HepG2 (cell line): ENCODE data around the gene FAM20C.

Source experiments
- CTCF ChIP-seq: sonication (generic); formaldehyde crosslinking; IDR thresholded peaks from 2 replicates; pipeline ENCODE4 v1.5.0; 2020; ENCODE audit warnings: mild to moderate bottlenecking, missing genetic modification reagents, moderate library complexity
- FOSL2 ChIP-seq: sonication (generic); formaldehyde crosslinking; IDR thresholded peaks from 2 replicates; pipeline ENCODE4 v1.4.0; 2020; ENCODE audit warnings: missing genetic modification reagents
- JARID2 ChIP-seq: sonication (generic); formaldehyde crosslinking; IDR thresholded peaks from 2 replicates; pipeline ENCODE4 v1.8.1; 2023; ENCODE audit warnings: missing genetic modification reagents, inconsistent platforms; ENCODE audit not compliant: insufficient replicate concordance
- NCOA5 ChIP-seq: sonication (generic); formaldehyde crosslinking; IDR thresholded peaks from 2 replicates; pipeline ENCODE4 v1.4.0; 2020; ENCODE audit warnings: missing genetic modification reagents
- ZNF282 ChIP-seq: fragments of 450-650 bp; IDR thresholded peaks from 2 replicates; pipeline ENCODE4 v1.6.1; 2018; ENCODE audit not compliant: partially characterized antibody
- ZNF816 ChIP-seq: sonication (generic); formaldehyde crosslinking; IDR thresholded peaks from 2 replicates; pipeline ENCODE4 v1.8.0; 2022; ENCODE audit warnings: missing genetic modification reagents, mild to moderate bottlenecking, borderline replicate concordance
- TF ChIP-seq, protein P1 (sequence below): sonication (generic); formaldehyde crosslinking; IDR thresholded peaks from 2 replicates; pipeline ENCODE4 v1.9.0; 2022; ENCODE audit warnings: missing genetic modification reagents, mild to moderate bottlenecking, borderline replicate concordance

DNA sequence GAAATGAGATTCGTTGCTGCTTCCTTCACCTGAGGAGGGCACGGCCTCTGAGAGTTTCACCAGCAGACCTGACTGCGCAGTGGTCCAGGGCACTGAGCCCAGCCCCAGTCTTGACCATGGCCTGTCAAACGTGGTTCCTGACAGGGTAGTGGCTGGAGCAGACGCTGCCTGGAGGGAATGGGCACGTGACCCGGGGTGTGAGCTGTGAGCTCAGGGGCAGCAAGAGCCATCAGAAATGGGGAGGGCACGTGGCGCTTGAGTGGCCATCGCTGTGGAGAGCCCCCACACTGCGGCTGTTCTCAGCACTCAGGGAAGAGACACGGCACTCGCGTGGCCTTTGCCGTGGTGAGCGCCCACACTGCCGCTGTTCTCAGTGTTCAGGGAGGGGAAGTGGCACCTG is 12.0 kb downstream of the FAM20C start:
- TF ChIP-seq NCOA5 (CRISPR knock-in tag) (no peak), FOSL2 (no peak), ZNF282 (no peak), CTCF (CRISPR knock-in tag) (no peak), JARID2 (CRISPR knock-in tag) (no peak), ZNF816 (CRISPR knock-in tag) (no peak)
- TF ChIP-seq, protein P1, sequence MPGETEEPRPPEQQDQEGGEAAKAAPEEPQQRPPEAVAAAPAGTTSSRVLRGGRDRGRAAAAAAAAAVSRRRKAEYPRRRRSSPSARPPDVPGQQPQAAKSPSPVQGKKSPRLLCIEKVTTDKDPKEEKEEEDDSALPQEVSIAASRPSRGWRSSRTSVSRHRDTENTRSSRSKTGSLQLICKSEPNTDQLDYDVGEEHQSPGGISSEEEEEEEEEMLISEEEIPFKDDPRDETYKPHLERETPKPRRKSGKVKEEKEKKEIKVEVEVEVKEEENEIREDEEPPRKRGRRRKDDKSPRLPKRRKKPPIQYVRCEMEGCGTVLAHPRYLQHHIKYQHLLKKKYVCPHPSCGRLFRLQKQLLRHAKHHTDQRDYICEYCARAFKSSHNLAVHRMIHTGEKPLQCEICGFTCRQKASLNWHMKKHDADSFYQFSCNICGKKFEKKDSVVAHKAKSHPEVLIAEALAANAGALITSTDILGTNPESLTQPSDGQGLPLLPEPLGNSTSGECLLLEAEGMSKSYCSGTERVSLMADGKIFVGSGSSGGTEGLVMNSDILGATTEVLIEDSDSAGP, result no peak
